PC-3 (cell line): Measurements from ENCODE around the gene CDK2. TPM values are rescaled to one million over a fixed set of nuclear protein-coding genes. Genes with fewer than 3 reads are reported as not detected.

Experiments used
- ATAC-seq: fragments of 200-7000 bp; cut with Tn5 transposase; 2 replicates; pipeline ENCODE4 v1.9.1; 2020; ENCODE audit warnings: mild to moderate bottlenecking, moderate library complexity
- BruUV-seq: library from RNA; stranded (reverse); fragments of 400-500 nt; replicated peaks from 2 replicates; lab custom pipeline; 2021; lab: Mats Ljungman, UMichigan
- CTCF ChIA-PET: fragments of 300-600 bp; sonication (Branson Sonifier 250); formaldehyde crosslinking; loops from one replicate; lab custom pipeline; 2022; ENCODE audit warnings: antibody characterized with exemption; lab: Charles Lee
- POLR2A ChIA-PET: fragments of 300-600 bp; sonication (Branson Sonifier 250); formaldehyde crosslinking; loops from one replicate; lab custom pipeline; 2022; ENCODE audit warnings: antibody characterized with exemption; ENCODE audit not compliant: unreplicated experiment; lab: Charles Lee
- DNase-seq: peaks from one replicate; pipeline ENCODE4 v3.0.0-alpha.2; 2015
- H2AFZ ChIP-seq: fragments of 300-600 bp; sonication (generic); 2 replicates; pipeline ENCODE4 v1.6.0; 2016; ENCODE audit warnings: antibody characterized with exemption, low read length
- H3F3A ChIP-seq: fragments of 300-600 bp; sonication (generic); one replicate; pipeline ENCODE4 v1.6.0; 2017; ENCODE audit warnings: antibody characterized with exemption, low read length, control low read depth, mild to moderate bottlenecking; ENCODE audit not compliant: unreplicated experiment
- H3K27ac ChIP-seq: fragments of 300-600 bp; sonication (generic); 2 replicates; pipeline ENCODE4 v1.5.1; 2016; ENCODE audit warnings: mild to moderate bottlenecking, low read length
- H3K27me3 ChIP-seq: fragments of 300-600 bp; sonication (generic); 2 replicates; pipeline ENCODE4 v1.6.1; 2016; ENCODE audit warnings: low read length, mixed read lengths
- H3K36me3 ChIP-seq: fragments of 300-600 bp; sonication (generic); 2 replicates; pipeline ENCODE4 v1.6.1; 2016; ENCODE audit warnings: low read depth, mixed run types, low read length, mixed read lengths
- H3K4me1 ChIP-seq: fragments of 300-600 bp; sonication (generic); 2 replicates; pipeline ENCODE4 v1.5.1; 2016; ENCODE audit warnings: low read length; ENCODE audit not compliant: insufficient read depth
- H3K4me2 ChIP-seq: fragments of 300-600 bp; sonication (generic); 2 replicates; pipeline ENCODE4 v1.6.0; 2016; ENCODE audit warnings: low read length
- H3K4me3 ChIP-seq: fragments of 300-600 bp; sonication (generic); 2 replicates; pipeline ENCODE4 v1.5.1; 2016; ENCODE audit warnings: mild to moderate bottlenecking, low read length, mixed read lengths
- H3K79me2 ChIP-seq: fragments of 300-600 bp; sonication (generic); 2 replicates; pipeline ENCODE4 v1.6.1; 2017; ENCODE audit warnings: low read length, mixed read lengths
- H3K9ac ChIP-seq: fragments of 300-600 bp; sonication (generic); 2 replicates; pipeline ENCODE4 v1.6.0; 2016; ENCODE audit warnings: mild to moderate bottlenecking, low read length
- H3K9me2 ChIP-seq: fragments of 300-600 bp; sonication (generic); replicated peaks from 2 replicates; pipeline ENCODE4 v1.6.1; 2016; ENCODE audit warnings: mixed run types, low read length, mixed read lengths
- H3K9me3 ChIP-seq: fragments of 300-600 bp; sonication (generic); 2 replicates; pipeline ENCODE4 v1.6.1; 2016; ENCODE audit warnings: low read length, mixed read lengths
- H4K20me1 ChIP-seq: fragments of 300-600 bp; sonication (generic); 2 replicates; pipeline ENCODE4 v1.6.1; 2016; ENCODE audit warnings: low read length, mixed read lengths
- EZH2 ChIP-seq: fragments of 300-600 bp; sonication (generic); IDR thresholded peaks from one replicate; pipeline ENCODE4 v1.6.1; 2017; ENCODE audit warnings: antibody characterized with exemption, mild to moderate bottlenecking, low read length; ENCODE audit not compliant: unreplicated experiment
- EZH2phosphoT487 ChIP-seq: fragments of 300-600 bp; sonication (generic); IDR thresholded peaks from 2 replicates; pipeline ENCODE4 v1.6.1; 2018; ENCODE audit warnings: mild to moderate bottlenecking, antibody characterized with exemption, low read length, borderline replicate concordance
- intact Hi-C: fragments of 100-400 bp; cut with micrococcal nuclease; formaldehyde crosslinking; loops from 2 replicates; pipeline ENCODE4 v1.9.0; 2023
- total RNA-seq: library from RNA; depleted of rRNA; stranded (reverse); fragments of >200 nt; gene quantifications from 2 replicates; pipeline ENCODE4 v1.2.3, GENCODE V29; 2014
- TF ChIP-seq, protein P1 (sequence below): fragments of 300-600 bp; sonication (generic); conservative IDR thresholded peaks from 2 replicates; pipeline ENCODE4 v1.5.1; 2017; ENCODE audit warnings: antibody characterized with exemption, low read depth, mild to moderate bottlenecking, low read length

The CDK2 gene
- total RNA-seq, 1 experiment from 2014 or later, result 63.0 TPM

DNA sequence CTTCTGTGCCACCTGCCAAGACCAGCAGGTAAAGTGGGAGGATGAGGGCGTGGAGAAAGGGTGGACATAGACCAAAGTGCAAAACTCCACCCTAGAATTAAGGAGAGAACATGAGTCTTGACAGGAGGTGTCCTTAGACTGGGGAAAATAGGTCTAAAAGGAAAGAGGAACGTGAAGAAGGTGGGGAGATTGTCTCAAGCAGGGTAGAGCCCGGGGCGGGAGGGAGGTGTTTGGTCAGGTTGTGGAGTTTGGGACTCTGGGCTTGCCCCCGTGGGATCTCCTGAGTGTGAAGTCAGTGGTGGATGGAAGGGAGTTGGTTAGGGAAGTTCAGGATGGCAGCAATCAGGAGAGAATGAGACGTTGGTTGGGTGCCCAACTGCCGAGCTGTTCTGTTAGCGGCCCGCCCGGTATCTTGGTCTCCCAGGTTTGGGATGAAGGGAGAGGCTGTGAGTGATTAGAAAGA, 35.3 kb upstream of the CDK2 start:
- peak overlapping the region; percentile 38 for H3K27ac ChIP-seq
- no peaks in the 10 kb centered on the region for H3K9me2 ChIP-seq
- ATAC-seq (no peak), DNase-seq (no peak)
- no peaks in the 10 kb centered on the region for H3K36me3 ChIP-seq
- H2AFZ ChIP-seq, result peak overlapping the region; percentile 94
- H3K9ac ChIP-seq, result peak overlapping the region; percentile 70
- H3K4me1 ChIP-seq, result peaks cover 43% of the 10 kb centered on the region
- TF ChIP-seq EZH2, result no peak
- no peak for TF ChIP-seq EZH2phosphoT487
- TF ChIP-seq, protein P1, sequence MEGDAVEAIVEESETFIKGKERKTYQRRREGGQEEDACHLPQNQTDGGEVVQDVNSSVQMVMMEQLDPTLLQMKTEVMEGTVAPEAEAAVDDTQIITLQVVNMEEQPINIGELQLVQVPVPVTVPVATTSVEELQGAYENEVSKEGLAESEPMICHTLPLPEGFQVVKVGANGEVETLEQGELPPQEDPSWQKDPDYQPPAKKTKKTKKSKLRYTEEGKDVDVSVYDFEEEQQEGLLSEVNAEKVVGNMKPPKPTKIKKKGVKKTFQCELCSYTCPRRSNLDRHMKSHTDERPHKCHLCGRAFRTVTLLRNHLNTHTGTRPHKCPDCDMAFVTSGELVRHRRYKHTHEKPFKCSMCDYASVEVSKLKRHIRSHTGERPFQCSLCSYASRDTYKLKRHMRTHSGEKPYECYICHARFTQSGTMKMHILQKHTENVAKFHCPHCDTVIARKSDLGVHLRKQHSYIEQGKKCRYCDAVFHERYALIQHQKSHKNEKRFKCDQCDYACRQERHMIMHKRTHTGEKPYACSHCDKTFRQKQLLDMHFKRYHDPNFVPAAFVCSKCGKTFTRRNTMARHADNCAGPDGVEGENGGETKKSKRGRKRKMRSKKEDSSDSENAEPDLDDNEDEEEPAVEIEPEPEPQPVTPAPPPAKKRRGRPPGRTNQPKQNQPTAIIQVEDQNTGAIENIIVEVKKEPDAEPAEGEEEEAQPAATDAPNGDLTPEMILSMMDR, result no peak
- POLR2A ChIA-PET, result no interaction called here
- peak overlapping the region; percentile 95 for H3K4me2 ChIP-seq
- intact Hi-C loops, result loop anchor here (2.0 kb wide), 1 partner anchor 193 kb away; no protein-coding TSS in a partner anchor
- no peaks in the 10 kb centered on the region for H3F3A ChIP-seq
- no peaks in the 10 kb centered on the region for H3K9me3 ChIP-seq
- H3K79me2 ChIP-seq, result peaks cover 4% of the 10 kb centered on the region
- CTCF ChIA-PET, result interaction anchor here (1.0 kb wide), 1 partner anchor 9 kb away, joined by 4 read pairs; no protein-coding TSS in a partner anchor
- H3K27me3 ChIP-seq, result no peaks in the 10 kb centered on the region
- no peaks in the 10 kb centered on the region for H4K20me1 ChIP-seq
- BruUV-seq, result TSS peak; percentile 4
- peak overlapping the region; percentile 82 for H3K4me3 ChIP-seq

- no peaks in the 10 kb centered on the region for H3K36me3 ChIP-seq
- no peaks in the 10 kb centered on the region for H4K20me1 ChIP-seq
- intact Hi-C loops, result loop anchor here (2.0 kb wide), 2 partner anchors 115 to 193 kb away; partner anchors contain the start of gene SARNP
- peak overlapping the region; percentile 70 for H3K9ac ChIP-seq
- peak overlapping the region; percentile 94 for H2AFZ ChIP-seq
- DNase-seq, result no peak
- H3F3A ChIP-seq, result no peaks in the 10 kb centered on the region
- ATAC-seq, result peak; percentile 27
- ChIA-PET POLR2A (interaction anchor here (0.6 kb wide), 1 partner anchor 114 kb away, joined by 5 read pairs; the partner anchor contains the start of gene ORMDL2), CTCF (interaction anchor here (1.0 kb wide), 1 partner anchor 8 kb away, joined by 4 read pairs; no protein-coding TSS in a partner anchor)
- no peaks in the 10 kb centered on the region for H3K27me3 ChIP-seq
- H3K79me2 ChIP-seq, result no peaks in the 10 kb centered on the region; the same call in none of the 2 replicates
- H3K4me2 ChIP-seq, result peak overlapping the region; percentile 95
- no TSS peak for BruUV-seq
- H3K9me3 ChIP-seq, result no peaks in the 10 kb centered on the region
- H3K9me2 ChIP-seq, result no peaks in the 10 kb centered on the region
- peak overlapping the region; percentile 82 for H3K4me3 ChIP-seq
- TF ChIP-seq EZH2phosphoT487 (no peak), EZH2 (no peak)
- TF ChIP-seq, protein P1, result no peak
- peaks cover 43% of the 10 kb centered on the region for H3K4me1 ChIP-seq
- H3K27ac ChIP-seq, result peak overlapping the region; percentile 56
Observed at GRCh38 chr12:55931780-55932550, 34.7 kb upstream of the CDK2 start.
